Measurements from ENCODE around the gene TMEM272. TPM values are rescaled to one million over a fixed set of nuclear protein-coding genes. Genes with fewer than 3 reads are reported as not detected.

Gene TMEM272
- total and polyA plus RNA-seq, 2 donors from 2014 or later, result 0.19 to 0.28 TPM

- peak overlapping the region in 1 of 3 donors; percentile 42 for H3K9ac ChIP-seq (ENCODE audit: low read length in 3 of 3)
- no peak overlapping the region for H3K27ac ChIP-seq (ENCODE audit: low read depth in 2 of 2, low read length in 2 of 2)
- H3K4me3 ChIP-seq (ENCODE audit: low read length in 3 of 3), result peak overlapping the region in 2 of 3 donors; percentile 66 to 68
- no peak for FAIRE-seq
- peaks cover 0 to 4% (median 0%) of the 10 kb centered on the region in 3 donors for H3K4me1 ChIP-seq (ENCODE audit: control insufficient read depth in 2 of 3, insufficient read depth in 2 of 3, low read depth in 1 of 3, low read length in 3 of 3)
- H3K27me3 ChIP-seq (ENCODE audit: control insufficient read depth, insufficient read depth, low read length), result no peaks in the 10 kb centered on the region
- H3K36me3 ChIP-seq (ENCODE audit: control insufficient read depth in 2 of 3, insufficient read depth in 3 of 3, low read length in 3 of 3), result no peaks in the 10 kb centered on the region
- intact Hi-C loops (cut with DNase I), result no loop called here
- H3K9me3 ChIP-seq (ENCODE audit: control insufficient read depth in 2 of 3, insufficient read depth in 1 of 3, low read length in 3 of 3), result no peaks in the 10 kb centered on the region
- no peak for TF ChIP-seq CTCF (IDR thresholded peaks at IDR 0.05; ENCODE audit: borderline replicate concordance, extremely low read depth, insufficient read depth)
- DNase-seq, result no peak
Observed at GRCh38 chr13:51845574-51846318, 769 bp upstream of the TMEM272 start.

GRCh38 chr13:51843529-51843928 is 1.4 kb downstream of the TMEM272 start:
- DNase-seq (no peak), FAIRE-seq (no peak)
- no peaks in the 10 kb centered on the region for H3K9me3 ChIP-seq (ENCODE audit: control insufficient read depth in 2 of 3, insufficient read depth in 1 of 3, low read length in 3 of 3)
- H3K27ac ChIP-seq (ENCODE audit: low read depth in 2 of 2, low read length in 2 of 2), result no peak overlapping the region
- intact Hi-C loops (cut with DNase I), result no loop called here
- no peak overlapping the region for H3K9ac ChIP-seq (ENCODE audit: low read length in 3 of 3)
- no peaks in the 10 kb centered on the region for H3K27me3 ChIP-seq (ENCODE audit: control insufficient read depth, insufficient read depth, low read length)
- TF ChIP-seq CTCF (IDR thresholded peaks at IDR 0.05; ENCODE audit: borderline replicate concordance, extremely low read depth, insufficient read depth), result no peak
- no peak overlapping the region for H3K4me3 ChIP-seq (ENCODE audit: low read length in 3 of 3)
- H3K36me3 ChIP-seq (ENCODE audit: control insufficient read depth in 2 of 3, insufficient read depth in 3 of 3, low read length in 3 of 3), result no peaks in the 10 kb centered on the region
- H3K4me1 ChIP-seq (ENCODE audit: control insufficient read depth in 2 of 3, insufficient read depth in 2 of 3, low read depth in 1 of 3, low read length in 3 of 3), result peaks cover 0 to 4% (median 0%) of the 10 kb centered on the region in 3 donors

- DNase-seq (no peak), FAIRE-seq (no peak)
- Histone ChIP-seq H3K27me3 (ENCODE audit: control insufficient read depth, insufficient read depth, low read length) (no peaks in the 10 kb centered on the region), H3K9me3 (ENCODE audit: control insufficient read depth in 2 of 3, insufficient read depth in 1 of 3, low read length in 3 of 3) (no peaks in the 10 kb centered on the region), H3K9ac (ENCODE audit: low read length in 3 of 3) (no peak overlapping the region), H3K27ac (ENCODE audit: low read depth in 2 of 2, low read length in 2 of 2) (no peak overlapping the region), H3K4me3 (ENCODE audit: low read length in 3 of 3) (no peak overlapping the region), H3K4me1 (ENCODE audit: control insufficient read depth in 2 of 3, insufficient read depth in 2 of 3, low read depth in 1 of 3, low read length in 3 of 3) (peaks cover 0 to 4% (median 0%) of the 10 kb centered on the region in 3 donors), H3K36me3 (ENCODE audit: control insufficient read depth in 2 of 3, insufficient read depth in 3 of 3, low read length in 3 of 3) (no peaks in the 10 kb centered on the region)
- intact Hi-C loops (cut with DNase I), result no loop called here
- TF ChIP-seq CTCF (IDR thresholded peaks at IDR 0.05; ENCODE audit: borderline replicate concordance, extremely low read depth, insufficient read depth), result no peak
Observed at GRCh38 chr13:51841732-51842131, 3.2 kb downstream of the TMEM272 start.

Measured in kidney (tissue), 14 donors.